MCF 10A (cell line): Measurements from ENCODE around the gene MBD1. TPM values are rescaled to one million over a fixed set of nuclear protein-coding genes. Genes with fewer than 3 reads are reported as not detected.

Experiments used
- BruUV-seq: library from RNA; stranded (reverse); fragments of 400-500 nt; replicated peaks from 2 replicates; lab custom pipeline; 2021; lab: Mats Ljungman, UMichigan
- CTCF ChIA-PET: fragments of 300-600 bp; sonication (Branson Sonifier 250); formaldehyde crosslinking; extraction: SDS; loops from one replicate; lab custom pipeline; 2021; ENCODE audit warnings: antibody characterized with exemption, inconsistent platforms; lab: Yijun Ruan, JAX
- POLR2A ChIA-PET: fragments of 300-600, 350-650 bp; sonication (Branson Sonifier 250); formaldehyde crosslinking; extraction: SDS; loops from one replicate; lab custom pipeline; 2020; ENCODE audit warnings: antibody characterized with exemption, inconsistent platforms; lab: Yijun Ruan, JAX
- DNase-seq: peaks from one replicate; pipeline ENCODE4 v3.0.0-alpha.2; 2018; ENCODE audit not compliant: unreplicated experiment
- H3K27ac Mint-ChIP-seq: one replicate; pipeline ENCODE4 v1.8.0; 2022; ENCODE audit warnings: mild to moderate bottlenecking, low read depth, mixed read lengths; ENCODE audit not compliant: unreplicated experiment
- H3K27me3 Mint-ChIP-seq: one replicate; pipeline ENCODE4 v1.8.0; 2022; ENCODE audit warnings: mixed read lengths; ENCODE audit not compliant: insufficient read depth, unreplicated experiment
- H3K36me3 Mint-ChIP-seq: one replicate; pipeline ENCODE4 v1.8.0; 2022; ENCODE audit warnings: mild to moderate bottlenecking, moderate library complexity, mixed read lengths; ENCODE audit not compliant: insufficient read depth, unreplicated experiment
- H3K4me1 Mint-ChIP-seq: one replicate; pipeline ENCODE4 v1.8.0; 2022; ENCODE audit warnings: mixed read lengths; ENCODE audit not compliant: insufficient read depth, unreplicated experiment
- H3K4me3 Mint-ChIP-seq: one replicate; pipeline ENCODE4 v1.8.0; 2022; ENCODE audit warnings: mild to moderate bottlenecking, moderate library complexity, mixed read lengths; ENCODE audit not compliant: unreplicated experiment
- H3K9me3 Mint-ChIP-seq: one replicate; pipeline ENCODE4 v1.8.0; 2022; ENCODE audit warnings: mixed read lengths; ENCODE audit not compliant: unreplicated experiment
- intact Hi-C: fragments of 100-400 bp; cut with micrococcal nuclease; formaldehyde crosslinking; loops from 2 replicates; pipeline ENCODE4 v1.14.1; 2022
- total RNA-seq: library from RNA; stranded (reverse); gene quantifications from 2 replicates; pipeline ENCODE4 v1.2.3, GENCODE V29; 2022
- TF ChIP-seq, protein P1 (sequence below): fragments of 200-600 bp; IDR thresholded peaks from one replicate; pipeline ENCODE4 v1.8.0; 2022; ENCODE audit warnings: antibody characterized with exemption, mild to moderate bottlenecking; ENCODE audit not compliant: unreplicated experiment

MBD1 gene
- total RNA-seq, 1 experiment from 2014 or later, result 203 TPM

DNA sequence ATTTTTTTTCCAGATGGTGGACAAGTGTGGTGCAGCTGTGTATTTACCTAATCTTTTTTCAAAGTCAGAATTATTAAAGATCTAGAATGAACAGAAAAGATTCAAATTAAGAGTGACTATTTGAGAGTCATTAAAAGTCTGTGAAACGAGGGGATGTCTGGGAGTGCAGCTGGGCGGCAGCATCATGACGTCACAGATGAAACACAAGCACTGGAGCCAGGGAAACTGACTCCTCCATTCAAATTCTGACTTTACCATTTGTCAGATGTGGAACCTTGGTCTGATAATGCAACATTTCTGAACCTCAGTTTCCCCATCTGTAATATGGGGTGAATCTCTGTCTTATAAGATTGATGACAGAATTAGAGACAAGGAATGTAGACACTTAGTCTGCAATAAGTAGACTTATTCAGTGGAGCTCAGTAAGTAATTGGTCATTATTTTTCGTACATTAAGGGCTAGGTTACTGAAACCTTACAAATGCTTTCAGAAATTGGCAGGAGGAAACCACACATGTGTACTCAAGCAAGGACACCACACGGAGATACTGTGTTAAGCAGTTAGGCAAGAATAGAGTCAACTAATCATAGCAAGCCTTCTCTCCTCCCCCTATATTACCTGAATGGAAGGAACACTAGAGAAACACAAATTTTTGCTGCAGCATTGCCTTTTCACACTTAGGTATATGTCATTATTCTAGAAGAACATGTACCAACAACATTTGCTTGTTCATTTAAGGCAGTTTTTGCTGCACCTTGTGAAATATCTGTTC lies 34.0 kb upstream of the MBD1 start:
- ChIA-PET POLR2A (interaction anchor here (1.5 kb wide), 1 partner anchor 11 kb away, joined by 3 read pairs; no protein-coding TSS in a partner anchor), CTCF (no interaction called here)
- no peak for DNase-seq
- Mint-ChIP-seq H3K27ac (no peak overlapping the region), H3K9me3 (no peaks in the 10 kb centered on the region), H3K4me3 (no peak overlapping the region), H3K27me3 (peaks cover 14% of the 10 kb centered on the region), H3K4me1 (peaks cover 4% of the 10 kb centered on the region), H3K36me3 (no peaks in the 10 kb centered on the region)
- intact Hi-C loops, result no loop called here
- BruUV-seq, result no TSS peak
- TF ChIP-seq, protein P1, sequence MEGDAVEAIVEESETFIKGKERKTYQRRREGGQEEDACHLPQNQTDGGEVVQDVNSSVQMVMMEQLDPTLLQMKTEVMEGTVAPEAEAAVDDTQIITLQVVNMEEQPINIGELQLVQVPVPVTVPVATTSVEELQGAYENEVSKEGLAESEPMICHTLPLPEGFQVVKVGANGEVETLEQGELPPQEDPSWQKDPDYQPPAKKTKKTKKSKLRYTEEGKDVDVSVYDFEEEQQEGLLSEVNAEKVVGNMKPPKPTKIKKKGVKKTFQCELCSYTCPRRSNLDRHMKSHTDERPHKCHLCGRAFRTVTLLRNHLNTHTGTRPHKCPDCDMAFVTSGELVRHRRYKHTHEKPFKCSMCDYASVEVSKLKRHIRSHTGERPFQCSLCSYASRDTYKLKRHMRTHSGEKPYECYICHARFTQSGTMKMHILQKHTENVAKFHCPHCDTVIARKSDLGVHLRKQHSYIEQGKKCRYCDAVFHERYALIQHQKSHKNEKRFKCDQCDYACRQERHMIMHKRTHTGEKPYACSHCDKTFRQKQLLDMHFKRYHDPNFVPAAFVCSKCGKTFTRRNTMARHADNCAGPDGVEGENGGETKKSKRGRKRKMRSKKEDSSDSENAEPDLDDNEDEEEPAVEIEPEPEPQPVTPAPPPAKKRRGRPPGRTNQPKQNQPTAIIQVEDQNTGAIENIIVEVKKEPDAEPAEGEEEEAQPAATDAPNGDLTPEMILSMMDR, result no peak

DNA sequence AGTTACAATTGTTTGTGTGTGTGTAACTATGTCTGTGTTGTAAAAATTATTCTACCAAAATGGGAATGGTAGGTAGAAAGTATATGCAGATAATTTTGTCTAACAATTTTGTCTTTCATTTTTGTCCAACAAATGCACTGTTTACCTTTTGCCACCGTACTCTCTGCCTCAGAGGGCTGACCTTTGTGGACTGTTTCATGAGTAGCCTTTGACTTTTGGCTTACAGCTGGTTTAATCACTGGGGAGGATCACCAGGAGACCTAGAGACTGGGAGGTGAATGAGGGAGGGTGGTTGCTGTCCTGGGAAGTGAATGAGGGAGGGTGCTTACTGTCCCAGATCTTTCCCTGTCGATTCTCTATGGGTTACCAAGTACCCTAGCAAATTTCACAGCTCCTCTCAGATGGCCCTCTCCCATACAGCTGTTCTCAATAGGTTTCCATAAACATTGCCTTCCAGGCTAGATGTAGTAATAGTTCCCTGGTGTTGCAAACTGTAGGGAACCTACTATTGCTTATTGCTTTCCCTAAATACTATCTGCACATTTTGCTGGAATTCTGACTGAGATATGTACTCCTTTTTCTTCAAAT lies 32.6 kb upstream of the MBD1 start:
- H3K9me3 Mint-ChIP-seq, result no peaks in the 10 kb centered on the region
- DNase-seq, result no peak
- CTCF ChIA-PET, result no interaction called here
- peaks cover 1% of the 10 kb centered on the region for H3K27me3 Mint-ChIP-seq
- TF ChIP-seq, protein P1, result no peak
- H3K27ac Mint-ChIP-seq, result no peak overlapping the region
- BruUV-seq, result no TSS peak
- POLR2A ChIA-PET, result interaction anchor here (1.5 kb wide), 1 partner anchor 13 kb away, joined by 3 read pairs; no protein-coding TSS in a partner anchor
- no peak overlapping the region for H3K4me3 Mint-ChIP-seq
- H3K36me3 Mint-ChIP-seq, result no peaks in the 10 kb centered on the region
- H3K4me1 Mint-ChIP-seq, result peaks cover 4% of the 10 kb centered on the region
- intact Hi-C loops, result no loop called here

DNA sequence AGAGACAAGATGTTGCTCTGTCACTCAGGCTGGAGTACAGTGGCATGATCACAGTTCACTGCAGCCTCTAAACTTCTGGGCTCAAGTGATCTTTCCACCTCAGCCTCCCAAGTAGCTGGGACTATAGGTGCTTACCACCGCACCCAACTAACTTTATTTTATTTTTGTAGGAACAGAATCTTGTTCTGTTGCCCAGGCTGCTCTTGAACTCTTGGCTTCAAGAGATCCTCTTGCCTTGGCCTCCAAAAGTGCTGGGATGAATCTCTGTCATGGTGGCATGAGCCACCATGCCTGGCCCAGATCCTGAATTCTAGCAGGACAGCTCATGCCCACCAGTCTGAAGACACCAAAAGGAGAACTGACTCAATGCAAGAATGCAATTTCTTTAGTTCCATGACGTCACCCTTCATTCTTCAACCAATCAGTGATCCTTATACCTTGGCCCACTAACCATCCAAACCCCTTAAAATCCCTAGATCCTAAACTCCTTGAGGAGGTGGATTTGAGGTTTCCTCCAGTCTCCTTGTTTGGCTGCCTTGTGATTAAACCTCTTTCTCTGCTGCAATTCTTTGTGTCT lies 31.8 kb upstream of the MBD1 start:
- Mint-ChIP-seq H3K36me3 (no peaks in the 10 kb centered on the region), H3K27me3 (no peaks in the 10 kb centered on the region), H3K4me3 (no peak overlapping the region), H3K27ac (no peak overlapping the region), H3K9me3 (no peaks in the 10 kb centered on the region), H3K4me1 (peaks cover 7% of the 10 kb centered on the region)
- POLR2A ChIA-PET, result interaction anchor here (0.8 kb wide), 1 partner anchor 24 kb away, joined by 3 read pairs; no protein-coding TSS in a partner anchor
- no peak for DNase-seq
- CTCF ChIA-PET, result no interaction called here
- no TSS peak for BruUV-seq
- TF ChIP-seq, protein P1, result no peak
- intact Hi-C loops, result no loop called here
